Fibroblast of the conjunctiva (primary cell): ENCODE data around the gene VWA5B1.

ENCODE experiments used
- DNase-seq: peaks from one replicate; pipeline ENCODE4 v3.0.0-alpha.2; 2010; ENCODE audit warnings: low read depth

The VWA5B1 gene

GRCh38 chr1:20348326-20348915 is 57.7 kb downstream of the VWA5B1 start:
- DNase-seq = no peak

- DNase-seq = no peak
Observed at GRCh38 chr1:20349561-20349960, 58.9 kb downstream of the VWA5B1 start.

GRCh38 chr1:20349971-20350370 is 59.3 kb downstream of the VWA5B1 start:
- DNase-seq = no peak

GRCh38 chr1:20350421-20350820 is 59.7 kb downstream of the VWA5B1 start:
- DNase-seq = no peak

- no peak for DNase-seq
Observed at GRCh38 chr1:20351911-20352701, 61.4 kb downstream of the VWA5B1 start.

- DNase-seq = no peak
Observed at GRCh38 chr1:20353836-20354235, 63.2 kb downstream of the VWA5B1 start.

- DNase-seq = no peak
Observed at GRCh38 chr1:20354610-20355009, 63.9 kb downstream of the VWA5B1 start.

GRCh38 chr1:20355101-20355827 is 64.6 kb downstream of the VWA5B1 start:
- no peak for DNase-seq

- no peak for DNase-seq
Observed at GRCh38 chr1:20355828-20356735, 65.4 kb downstream of the VWA5B1 start.

- DNase-seq = no peak
Observed at GRCh38 chr1:20356850-20357459, 66.3 kb downstream of the VWA5B1 start.

GRCh38 chr1:20357796-20358195 is 67.1 kb downstream of the VWA5B1 start:
- DNase-seq = no peak

GRCh38 chr1:20358761-20359263 is 68.1 kb downstream of the VWA5B1 start:
- DNase-seq = peak; percentile 56

- DNase-seq = no peak
Observed at GRCh38 chr1:20359451-20360330, 69.0 kb downstream of the VWA5B1 start.

- DNase-seq = no peak
Observed at GRCh38 chr1:20361401-20361800, 70.7 kb downstream of the VWA5B1 start.

GRCh38 chr1:20361805-20362381 is 71.2 kb downstream of the VWA5B1 start:
- no peak for DNase-seq

- no peak for DNase-seq
Observed at GRCh38 chr1:20362856-20363255, 72.2 kb downstream of the VWA5B1 start.

GRCh38 chr1:20365421-20366055 is 74.9 kb downstream of the VWA5B1 start:
- no peak for DNase-seq

GRCh38 chr1:20366056-20366462 is 75.4 kb downstream of the VWA5B1 start:
- DNase-seq = no peak

GRCh38 chr1:20366463-20367115 is 75.9 kb downstream of the VWA5B1 start:
- no peak for DNase-seq
